GM23248 (cell line): ENCODE measurements around the gene FER.
"Not testable (repeated sequence)": the region's sequence is repeated elsewhere in the genome, so short reads cannot be mapped to it uniquely, and the experiment has no call there.

Experiments used
- EZH2 ChIP-seq: fragments of 200-600 bp; sonication (generic); IDR thresholded peaks from 2 replicates; pipeline ENCODE4 v1.6.1; 2018; ENCODE audit warnings: antibody characterized with exemption, mild to moderate bottlenecking; ENCODE audit not compliant: insufficient read depth, poor library complexity, severe bottlenecking
- EZH2phosphoT487 ChIP-seq: fragments of 200-600 bp; sonication (generic); IDR thresholded peaks from 2 replicates; pipeline ENCODE4 v1.6.1; 2018; ENCODE audit warnings: antibody characterized with exemption, moderate library complexity, mild to moderate bottlenecking, low read depth; ENCODE audit not compliant: insufficient read depth

- TF ChIP-seq EZH2, EZH2phosphoT487: not testable (repeated sequence)
Measured at GRCh38 chr5:108992396-108993085, 244.8 kb downstream of the FER start.
